ENCODE results near the gene GLB1L3. TPM values are rescaled to one million over a fixed set of nuclear protein-coding genes. Genes with fewer than 3 reads are reported as not detected.

Gene GLB1L3
- total RNA-seq, 2 experiments from 2014 or later, result 11.8 to 13.2 TPM

DNA sequence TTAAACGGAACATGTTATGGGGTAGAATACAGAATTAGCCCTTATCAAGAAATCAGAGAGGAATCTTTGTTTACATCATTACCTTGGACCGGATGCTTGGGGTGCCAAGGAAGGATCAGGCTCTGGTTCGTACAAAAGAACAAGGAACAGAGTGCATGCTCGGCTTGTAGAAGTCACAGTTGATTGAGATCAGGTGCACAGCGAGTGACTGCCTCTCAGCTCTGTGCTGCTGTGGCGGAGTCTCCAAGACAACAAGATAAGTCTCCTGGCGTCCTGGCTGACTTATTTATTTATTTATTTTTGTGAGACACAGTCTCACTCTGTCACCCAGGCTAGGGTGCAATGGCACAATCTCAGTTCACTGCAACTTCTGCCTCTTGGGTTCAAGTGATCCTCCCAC lies 87.4 kb downstream of the GLB1L3 start:
- peaks cover 14% of the 10 kb centered on the region for H3K4me1 Mint-ChIP-seq (ENCODE audit: low read depth)
- DNase-seq, result no peak
- peaks cover 8% of the 10 kb centered on the region for H3K36me3 Mint-ChIP-seq (ENCODE audit: low read depth)
- H3K27ac Mint-ChIP-seq, result no peak overlapping the region
- intact Hi-C loops (cut with micrococcal nuclease), result no loop called here
- CTCF ChIA-PET, result no interaction called here
- no peak overlapping the region for H3K4me3 Mint-ChIP-seq
- no peaks in the 10 kb centered on the region for H3K9me3 Mint-ChIP-seq
- H3K27me3 Mint-ChIP-seq (ENCODE audit: low read depth), result peaks cover 5% of the 10 kb centered on the region

DNA sequence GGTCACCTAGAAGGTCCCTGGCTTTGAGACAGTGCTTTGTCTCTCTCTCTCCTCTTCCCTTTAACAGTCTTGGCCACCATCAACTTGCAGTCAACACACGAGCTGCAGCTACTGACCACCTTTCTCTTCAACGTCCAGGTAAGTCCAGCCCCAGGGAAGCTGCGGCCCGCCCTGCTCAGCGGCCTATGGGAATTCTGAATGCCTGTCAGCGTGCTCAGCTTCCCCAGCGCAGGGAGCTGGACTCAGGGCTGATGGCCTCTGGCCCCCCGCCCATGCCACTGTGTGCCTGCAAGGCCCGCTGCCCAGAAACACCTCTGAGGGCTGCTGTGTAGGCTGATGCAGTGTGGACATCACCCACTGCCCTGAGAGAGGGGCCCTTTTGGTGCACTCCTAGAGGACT lies 88.1 kb downstream of the GLB1L3 start:
- no peaks in the 10 kb centered on the region for H3K9me3 Mint-ChIP-seq
- DNase-seq, result no peak
- peaks cover 14% of the 10 kb centered on the region for H3K4me1 Mint-ChIP-seq (ENCODE audit: low read depth)
- no peak overlapping the region for H3K4me3 Mint-ChIP-seq
- peaks cover 5% of the 10 kb centered on the region for H3K27me3 Mint-ChIP-seq (ENCODE audit: low read depth)
- no peak overlapping the region for H3K27ac Mint-ChIP-seq
- peaks cover 8% of the 10 kb centered on the region for H3K36me3 Mint-ChIP-seq (ENCODE audit: low read depth)
- intact Hi-C loops (cut with micrococcal nuclease), result no loop called here
- CTCF ChIA-PET, result no interaction called here

DNA sequence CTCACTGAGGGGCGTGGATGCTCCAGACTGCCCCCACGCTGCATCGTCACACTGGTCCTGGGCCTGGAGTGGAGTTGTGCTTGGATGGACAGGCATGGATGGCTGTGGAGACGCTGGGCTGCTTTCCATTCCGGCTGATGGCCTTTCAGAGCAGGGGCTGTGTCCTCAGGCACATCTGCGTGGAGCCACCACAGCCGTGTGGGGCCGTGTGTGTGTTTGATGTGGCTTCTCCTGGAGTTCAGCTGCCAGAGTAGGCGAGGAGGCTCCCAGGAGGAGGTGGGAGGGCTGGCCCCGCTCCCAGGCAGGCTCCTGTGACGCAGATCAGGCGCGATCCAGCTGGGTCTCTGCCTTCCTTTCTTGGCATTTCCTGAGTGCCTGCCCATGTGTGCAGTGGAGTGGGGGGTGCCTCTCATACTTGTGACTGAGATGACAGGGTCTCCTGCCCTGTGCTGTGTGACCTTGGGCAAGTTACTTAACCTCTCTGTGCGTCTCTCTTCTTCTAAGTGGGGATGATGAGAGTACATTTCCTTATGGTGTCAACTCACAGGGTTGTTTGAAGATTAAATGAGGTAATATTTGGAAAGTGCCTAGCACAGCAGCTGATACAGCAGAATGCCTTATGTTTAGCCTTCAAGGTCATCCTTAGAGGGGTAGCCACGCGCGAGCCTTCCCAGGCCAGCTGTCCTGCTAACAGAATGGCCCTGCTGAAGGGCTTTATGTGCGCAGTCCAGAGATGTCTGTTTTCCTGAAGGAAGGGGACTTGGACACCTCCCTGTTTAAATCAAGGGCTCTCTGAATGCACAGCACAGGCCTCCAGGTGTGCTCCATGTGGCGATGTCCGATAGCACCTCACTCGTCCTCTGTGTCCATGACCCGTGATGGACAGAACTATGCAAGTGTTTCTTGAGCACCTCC lies 89.1 kb downstream of the GLB1L3 start:
- CTCF ChIA-PET, result no interaction called here
- Mint-ChIP-seq H3K4me3 (no peak overlapping the region), H3K9me3 (no peaks in the 10 kb centered on the region), H3K27me3 (ENCODE audit: low read depth) (peaks cover 2% of the 10 kb centered on the region), H3K27ac (no peak overlapping the region), H3K36me3 (ENCODE audit: low read depth) (peaks cover 1% of the 10 kb centered on the region), H3K4me1 (ENCODE audit: low read depth) (peaks cover 6% of the 10 kb centered on the region)
- intact Hi-C loops (cut with micrococcal nuclease), result no loop called here
- DNase-seq, result no peak

DNA sequence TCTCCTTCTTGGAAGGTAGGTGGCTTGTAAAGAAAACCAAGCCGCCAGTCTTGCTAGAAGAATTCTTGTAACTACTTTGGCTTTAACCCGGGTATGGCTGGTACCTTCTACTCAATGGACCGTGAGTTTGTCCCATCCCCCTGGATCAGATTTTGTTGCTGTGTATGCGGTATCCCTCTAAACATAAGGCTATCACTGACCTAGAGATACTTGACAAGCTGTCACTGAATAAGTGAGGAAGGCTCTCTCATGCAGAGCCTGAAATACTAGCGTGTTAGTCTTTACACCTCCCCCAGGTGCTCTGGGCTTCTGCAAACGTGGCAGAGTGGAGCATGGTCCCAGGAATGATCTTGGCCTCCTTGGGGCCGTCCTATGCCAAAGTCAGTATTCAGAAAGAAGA lies 90.1 kb downstream of the GLB1L3 start:
- DNase-seq, result no peak
- peaks cover 7% of the 10 kb centered on the region for H3K36me3 Mint-ChIP-seq (ENCODE audit: low read depth)
- H3K4me3 Mint-ChIP-seq, result no peak overlapping the region
- H3K4me1 Mint-ChIP-seq (ENCODE audit: low read depth), result peaks cover 6% of the 10 kb centered on the region
- intact Hi-C loops (cut with micrococcal nuclease), result no loop called here
- CTCF ChIA-PET, result no interaction called here
- H3K27ac Mint-ChIP-seq, result no peak overlapping the region
- peaks cover 2% of the 10 kb centered on the region for H3K27me3 Mint-ChIP-seq (ENCODE audit: low read depth)
- no peaks in the 10 kb centered on the region for H3K9me3 Mint-ChIP-seq

DNA sequence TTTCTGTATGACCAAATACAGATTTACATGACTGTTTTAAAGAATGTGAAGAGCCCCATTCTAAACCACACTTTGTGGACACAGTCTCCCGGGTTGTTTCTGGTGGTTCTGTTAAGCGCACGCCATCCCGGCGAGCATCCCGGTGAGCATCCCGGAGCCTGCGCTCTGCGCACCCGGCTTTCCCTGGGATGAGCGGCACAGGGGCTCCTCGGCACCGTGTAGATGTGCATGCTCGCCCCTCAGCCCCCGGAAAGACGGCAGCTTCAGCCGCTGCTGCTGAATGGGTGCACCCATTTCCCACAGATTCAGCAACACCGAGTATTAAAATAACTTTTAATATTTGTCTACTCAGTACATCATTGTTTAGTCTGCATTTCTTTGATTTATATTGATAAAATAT lies 91.6 kb downstream of the GLB1L3 start:
- no peaks in the 10 kb centered on the region for H3K9me3 Mint-ChIP-seq
- no peak overlapping the region for H3K4me3 Mint-ChIP-seq
- DNase-seq, result no peak
- H3K27ac Mint-ChIP-seq, result no peak overlapping the region
- peaks cover 7% of the 10 kb centered on the region for H3K36me3 Mint-ChIP-seq (ENCODE audit: low read depth)
- H3K4me1 Mint-ChIP-seq (ENCODE audit: low read depth), result no peaks in the 10 kb centered on the region
- H3K27me3 Mint-ChIP-seq (ENCODE audit: low read depth), result no peaks in the 10 kb centered on the region
- CTCF ChIA-PET, result no interaction called here
- intact Hi-C loops (cut with micrococcal nuclease), result no loop called here

Other genes starting within 250 kb of the GLB1L3 start
- gene JAM3, start 207.3 kb upstream of the GLB1L3 start, total RNA-seq, result 1 to 10 TPM; 4.0 to 6.4 TPM
- 100 to 1,000 TPM; 126 TPM for gene NCAPD3, start 52.4 kb upstream of the GLB1L3 start, total RNA-seq
- gene VPS26B, start 51.7 kb upstream of the GLB1L3 start, total RNA-seq, result 10 to 100 TPM; 39.8 to 42.3 TPM
- gene THYN1, start 23.0 kb upstream of the GLB1L3 start, total RNA-seq, result 10 to 100 TPM; 85.6 to 92.6 TPM
- 10 to 100 TPM; 14.8 to 17.6 TPM for gene ACAD8, start 22.8 kb upstream of the GLB1L3 start, total RNA-seq
- gene GLB1L2, start 55.6 kb downstream of the GLB1L3 start, total RNA-seq, result 10 to 100 TPM in 1 of 2 experiments, 1 to 10 TPM in 1; 9.3 to 11.0 TPM
- gene B3GAT1, start 135.9 kb downstream of the GLB1L3 start, total RNA-seq, result under 1 TPM in 1 of 2 experiments, not detected in 1; 0.05 TPM

All from activated naive CD4-positive, alpha-beta T cell treated with anti-CD3 and anti-CD28 coated beads for 36 hours (primary cell).